ENCODE results near the gene SHISAL1. TPM values are rescaled to one million over a fixed set of nuclear protein-coding genes. Genes with fewer than 3 reads are reported as not detected.

Gene SHISAL1
- total and polyA plus RNA-seq, 4 donors, result 0.12 to 0.74 (median 0.34) TPM

GRCh38 chr22:44213489-44214043, 99.2 kb downstream of the SHISAL1 start:
- Histone ChIP-seq H3K27me3 (ENCODE audit: control insufficient read depth in 3 of 3, insufficient read depth in 3 of 3, low read length in 2 of 3) (no peaks in the 10 kb centered on the region), H3K4me3 (no peak overlapping the region), H3K27ac (ENCODE audit: low read depth in 1 of 2, low read length in 1 of 2) (no peak overlapping the region), H3K9ac (ENCODE audit: insufficient read depth in 1 of 2, low read length in 2 of 2) (peak overlapping the region in 1 of 2 donors; percentile 17), H3K36me3 (ENCODE audit: control insufficient read depth in 4 of 4, insufficient read depth in 4 of 4, low read length in 4 of 4) (no peaks in the 10 kb centered on the region), H3K9me3 (ENCODE audit: control insufficient read depth in 4 of 4, insufficient read depth in 3 of 4, low read length in 3 of 4) (peaks cover 0 to 11% (median 5%) of the 10 kb centered on the region in 4 donors), H3K4me1 (ENCODE audit: control insufficient read depth in 5 of 5, insufficient read depth in 5 of 5, low read length in 5 of 5) (peaks cover 0 to 16% (median 0%) of the 10 kb centered on the region in 5 donors)
- ATAC-seq (ENCODE audit: insufficient read depth, low FRiP score), result no peak
- TF ChIP-seq, protein P1, sequence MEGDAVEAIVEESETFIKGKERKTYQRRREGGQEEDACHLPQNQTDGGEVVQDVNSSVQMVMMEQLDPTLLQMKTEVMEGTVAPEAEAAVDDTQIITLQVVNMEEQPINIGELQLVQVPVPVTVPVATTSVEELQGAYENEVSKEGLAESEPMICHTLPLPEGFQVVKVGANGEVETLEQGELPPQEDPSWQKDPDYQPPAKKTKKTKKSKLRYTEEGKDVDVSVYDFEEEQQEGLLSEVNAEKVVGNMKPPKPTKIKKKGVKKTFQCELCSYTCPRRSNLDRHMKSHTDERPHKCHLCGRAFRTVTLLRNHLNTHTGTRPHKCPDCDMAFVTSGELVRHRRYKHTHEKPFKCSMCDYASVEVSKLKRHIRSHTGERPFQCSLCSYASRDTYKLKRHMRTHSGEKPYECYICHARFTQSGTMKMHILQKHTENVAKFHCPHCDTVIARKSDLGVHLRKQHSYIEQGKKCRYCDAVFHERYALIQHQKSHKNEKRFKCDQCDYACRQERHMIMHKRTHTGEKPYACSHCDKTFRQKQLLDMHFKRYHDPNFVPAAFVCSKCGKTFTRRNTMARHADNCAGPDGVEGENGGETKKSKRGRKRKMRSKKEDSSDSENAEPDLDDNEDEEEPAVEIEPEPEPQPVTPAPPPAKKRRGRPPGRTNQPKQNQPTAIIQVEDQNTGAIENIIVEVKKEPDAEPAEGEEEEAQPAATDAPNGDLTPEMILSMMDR (IDR thresholded peaks at IDR 0.05; ENCODE audit: control extremely low read depth, extremely low read depth), result no peak
- WGBS, 2 donors, result 81 to 90% methylated on average over 3 of the region's 3 CpGs
- DNase-seq, result peak in 1 of 3 donors; percentile 11

GRCh38 chr22:44212936-44213335, 99.8 kb downstream of the SHISAL1 start:
- TF ChIP-seq, protein P1 (IDR thresholded peaks at IDR 0.05; ENCODE audit: control extremely low read depth, extremely low read depth), result no peak
- no peak for ATAC-seq (ENCODE audit: insufficient read depth, low FRiP score)
- H3K27me3 ChIP-seq (ENCODE audit: control insufficient read depth in 3 of 3, insufficient read depth in 3 of 3, low read length in 2 of 3), result no peaks in the 10 kb centered on the region
- H3K4me3 ChIP-seq, result no peak overlapping the region
- WGBS, 2 donors, result 97 to 100% methylated on average over 1 of the region's 1 CpG
- no peak overlapping the region for H3K9ac ChIP-seq (ENCODE audit: insufficient read depth in 1 of 2, low read length in 2 of 2)
- H3K9me3 ChIP-seq (ENCODE audit: control insufficient read depth in 4 of 4, insufficient read depth in 3 of 4, low read length in 3 of 4), result peaks cover 0 to 10% (median 5%) of the 10 kb centered on the region in 4 donors
- peaks cover 0 to 16% (median 0%) of the 10 kb centered on the region in 5 donors for H3K4me1 ChIP-seq (ENCODE audit: control insufficient read depth in 5 of 5, insufficient read depth in 5 of 5, low read length in 5 of 5)
- no peak overlapping the region for H3K27ac ChIP-seq (ENCODE audit: low read depth in 1 of 2, low read length in 1 of 2)
- no peaks in the 10 kb centered on the region for H3K36me3 ChIP-seq (ENCODE audit: control insufficient read depth in 4 of 4, insufficient read depth in 4 of 4, low read length in 4 of 4)
- DNase-seq, result no peak

DNA sequence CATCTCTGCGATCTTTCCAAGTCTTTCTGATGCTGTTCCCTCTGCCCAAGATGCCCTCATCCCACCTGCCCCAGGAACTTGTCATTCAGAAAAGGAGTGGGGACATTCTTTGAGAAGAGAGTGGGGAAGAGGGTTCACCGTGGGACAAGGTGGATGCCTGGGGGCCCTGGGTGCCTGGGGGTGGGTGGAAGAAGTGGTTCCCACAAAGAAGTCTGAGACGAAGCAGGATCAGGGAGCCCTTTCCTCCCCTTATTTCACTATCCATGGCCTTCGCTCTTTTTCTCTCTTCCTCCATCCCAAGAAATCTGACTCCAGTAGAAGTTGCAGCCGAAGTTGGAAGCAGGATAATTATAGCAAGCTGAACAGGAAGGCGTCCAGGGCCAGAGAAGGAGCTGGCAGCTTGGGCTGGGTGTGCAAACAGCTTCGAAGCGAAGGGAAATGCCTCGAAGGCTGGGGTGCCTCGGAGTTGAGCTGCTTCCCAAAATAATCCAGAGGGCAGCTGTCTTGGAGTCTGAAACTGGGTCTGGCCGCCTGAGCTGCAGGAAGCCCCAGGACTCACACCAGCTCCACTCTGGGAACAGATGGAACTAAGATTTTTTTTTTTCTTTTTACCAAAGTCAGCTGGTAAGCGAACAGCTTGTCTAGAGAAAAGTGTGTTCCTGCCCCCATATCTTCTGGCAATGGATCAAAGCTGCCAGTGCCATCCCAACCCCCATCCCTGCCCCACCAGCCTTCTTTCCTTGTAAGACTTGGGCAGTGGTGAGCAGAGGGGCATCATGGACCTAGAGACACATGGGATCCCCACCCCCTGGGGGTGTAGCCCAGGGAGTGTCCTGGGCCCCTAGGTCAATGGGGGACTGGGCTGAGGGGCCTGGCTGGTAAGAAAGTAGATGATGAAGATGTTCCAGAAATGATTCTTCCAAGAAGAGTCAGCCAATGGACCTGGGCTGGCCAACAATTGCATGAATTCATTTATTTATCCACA, 100.5 kb downstream of the SHISAL1 start:
- H3K9ac ChIP-seq (ENCODE audit: insufficient read depth in 1 of 2, low read length in 2 of 2), result no peak overlapping the region
- H3K27me3 ChIP-seq (ENCODE audit: control insufficient read depth in 3 of 3, insufficient read depth in 3 of 3, low read length in 2 of 3), result no peaks in the 10 kb centered on the region
- H3K27ac ChIP-seq (ENCODE audit: low read depth in 1 of 2, low read length in 1 of 2), result no peak overlapping the region
- peak; percentile 45 to 84 (median 57) for DNase-seq
- ATAC-seq (ENCODE audit: insufficient read depth, low FRiP score), result no peak
- peaks cover 0 to 10% (median 4%) of the 10 kb centered on the region in 4 donors for H3K9me3 ChIP-seq (ENCODE audit: control insufficient read depth in 4 of 4, insufficient read depth in 3 of 4, low read length in 3 of 4)
- TF ChIP-seq, protein P1 (IDR thresholded peaks at IDR 0.05; ENCODE audit: control extremely low read depth, extremely low read depth), result no peak
- H3K36me3 ChIP-seq (ENCODE audit: control insufficient read depth in 4 of 4, insufficient read depth in 4 of 4, low read length in 4 of 4), result no peaks in the 10 kb centered on the region
- WGBS, 2 donors, result 48 to 66% methylated on average over 12 of the region's 12 CpGs
- peaks cover 0 to 16% (median 0%) of the 10 kb centered on the region in 5 donors for H3K4me1 ChIP-seq (ENCODE audit: control insufficient read depth in 5 of 5, insufficient read depth in 5 of 5, low read length in 5 of 5)
- H3K4me3 ChIP-seq, result no peak overlapping the region
